ENCODE measurements around the gene UBE2V1.
"Not testable (repeated sequence)": the region's sequence is repeated elsewhere in the genome, so short reads cannot be mapped to it uniquely, and the experiment has no call there.

UBE2V1 gene

DNA sequence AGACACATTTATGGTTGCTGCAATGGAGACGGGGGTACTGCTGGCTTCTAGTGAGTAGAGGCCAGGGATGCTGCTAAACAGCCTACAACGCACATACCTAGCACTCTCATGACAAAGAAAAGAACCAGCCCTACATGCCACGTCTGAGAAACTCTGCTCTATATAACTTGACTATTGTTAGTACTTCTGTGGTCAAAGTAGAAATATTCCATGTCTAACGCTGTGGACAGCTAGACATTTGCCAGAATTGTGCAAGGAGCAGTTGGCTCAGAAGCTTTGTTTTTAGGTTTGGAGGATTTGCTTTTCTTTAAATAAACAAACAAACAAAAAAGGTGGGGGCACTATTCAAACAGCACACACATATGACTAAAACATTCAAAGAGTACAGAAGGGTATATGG lies 20.5 kb downstream of the UBE2V1 start:
- no peak for DNase-seq

DNA sequence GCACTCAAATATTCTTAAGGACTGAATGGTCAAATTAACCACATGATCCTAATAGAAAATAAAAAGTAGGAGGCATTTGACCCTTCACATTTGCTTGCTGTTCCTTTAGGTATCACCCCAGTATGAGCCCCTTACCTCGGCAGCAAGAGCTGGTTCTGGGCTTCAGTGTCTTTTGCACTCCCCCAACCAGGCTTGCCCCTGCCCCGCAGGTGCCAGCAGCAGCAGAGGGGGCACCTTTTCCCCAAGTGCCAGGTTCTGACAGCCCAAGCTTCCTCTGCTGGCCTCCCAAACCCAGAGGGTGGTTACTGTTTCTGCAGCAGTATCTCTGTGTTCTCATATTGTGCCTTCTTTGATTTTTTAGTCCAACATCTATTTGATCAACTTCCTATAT lies 23.2 kb downstream of the UBE2V1 start:
- no peak for DNase-seq

GRCh38 chr20:50089140-50089786 lies 23.7 kb downstream of the UBE2V1 start:
- DNase-seq: no peak

DNA sequence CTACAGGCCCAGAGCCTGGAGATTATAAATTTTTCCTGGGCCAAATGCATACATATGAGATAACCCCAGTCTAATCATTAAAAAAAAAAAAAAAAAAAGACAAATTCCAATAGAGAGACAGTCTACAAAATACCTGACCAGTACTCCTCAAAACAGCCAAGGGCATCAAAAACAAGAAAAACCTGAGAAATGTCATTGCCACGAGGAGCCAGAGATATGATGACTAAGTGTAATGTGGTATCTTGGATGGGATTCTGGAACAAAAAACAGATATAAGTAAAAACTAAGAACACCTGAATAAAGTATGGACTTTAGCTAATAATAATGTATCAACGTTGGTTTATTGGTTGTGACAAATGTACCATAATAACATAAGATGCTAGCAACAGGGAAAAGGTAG lies 24.9 kb downstream of the UBE2V1 start:
- no peak for DNase-seq

DNA sequence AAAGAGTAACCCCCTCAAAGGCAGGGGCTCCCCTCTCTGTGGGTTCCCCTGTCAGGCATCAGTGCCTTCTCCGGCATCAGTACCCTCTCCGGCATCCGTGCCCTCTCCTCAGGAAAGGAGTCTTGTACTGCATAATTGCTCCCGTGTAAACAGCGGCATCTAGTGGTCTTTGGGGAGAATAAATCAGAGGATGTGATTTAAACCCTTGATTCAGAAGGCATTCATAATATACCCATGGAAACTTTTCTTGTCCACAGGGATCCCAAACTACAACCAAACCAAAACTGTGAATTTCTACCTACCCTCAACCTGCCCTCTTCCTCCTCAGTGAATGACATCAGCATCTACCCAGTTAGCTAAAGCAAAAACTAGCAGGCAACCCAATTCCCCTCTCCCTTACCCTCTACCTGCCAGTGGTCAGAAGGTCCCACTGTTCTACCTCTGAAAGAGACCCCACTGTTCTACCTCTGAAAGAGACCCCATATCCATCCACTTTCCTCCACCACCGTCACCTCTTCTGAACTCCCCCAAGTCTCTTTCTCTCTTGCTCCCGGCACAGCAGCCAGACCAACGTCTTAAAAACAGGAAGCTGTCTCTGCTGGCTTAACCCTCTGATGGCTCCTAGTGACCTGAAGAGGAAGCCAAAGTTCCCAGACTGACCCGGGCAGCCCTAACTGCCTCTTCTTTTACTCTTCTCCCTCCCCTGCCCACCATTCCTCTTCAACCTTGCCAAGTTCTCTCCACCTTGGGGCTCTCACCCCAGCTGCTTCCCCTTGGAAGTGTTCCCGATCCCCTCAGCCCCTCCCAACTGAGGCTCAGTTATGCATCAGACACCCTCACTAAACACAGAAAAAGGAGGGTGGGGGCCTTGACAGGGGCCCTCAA lies 27.2 kb downstream of the UBE2V1 start:
- DNase-seq: peak; percentile 40 to 69

DNA sequence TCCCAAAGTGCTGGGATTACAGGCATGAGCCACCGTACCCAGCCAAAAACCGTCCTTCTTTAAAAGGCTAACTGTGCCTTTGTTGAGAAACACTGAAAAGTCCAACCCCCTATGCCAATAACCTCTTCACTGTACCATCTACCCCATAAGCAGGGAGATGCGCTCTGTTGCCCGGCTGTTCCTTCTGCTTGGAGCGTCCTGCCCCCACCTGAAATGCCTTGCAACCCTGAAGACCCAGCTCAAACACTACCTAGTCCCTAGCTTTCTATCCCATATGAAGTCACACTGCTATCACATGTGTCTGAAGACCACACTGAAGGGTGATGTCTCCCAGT lies 27.8 kb downstream of the UBE2V1 start:
- no peak for DNase-seq

DNA sequence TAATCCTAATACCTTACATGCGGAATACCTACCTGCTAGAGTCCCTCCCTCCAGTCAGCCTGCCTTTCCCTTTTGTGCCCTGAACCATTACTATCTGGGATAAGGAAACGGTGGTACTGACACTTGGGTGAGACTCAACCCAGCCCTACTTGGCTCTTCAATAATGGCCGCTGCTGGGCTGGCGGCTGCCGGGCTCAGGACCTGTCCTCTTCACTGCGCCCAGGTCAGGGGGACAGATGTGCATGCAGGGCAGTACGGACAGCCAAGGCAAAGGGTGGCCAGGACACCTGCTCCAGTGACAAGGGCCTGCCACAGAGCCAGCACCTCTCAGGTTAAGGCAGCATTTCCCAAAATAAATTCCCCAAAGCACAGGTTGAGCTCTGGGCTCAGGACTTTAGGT lies 29.9 kb downstream of the UBE2V1 start:
- DNase-seq: no peak

- DNase-seq: not testable (repeated sequence)
These were observed 30.9 kb downstream of the UBE2V1 start for GRCh38 chr20:50082056-50082455.

DNA sequence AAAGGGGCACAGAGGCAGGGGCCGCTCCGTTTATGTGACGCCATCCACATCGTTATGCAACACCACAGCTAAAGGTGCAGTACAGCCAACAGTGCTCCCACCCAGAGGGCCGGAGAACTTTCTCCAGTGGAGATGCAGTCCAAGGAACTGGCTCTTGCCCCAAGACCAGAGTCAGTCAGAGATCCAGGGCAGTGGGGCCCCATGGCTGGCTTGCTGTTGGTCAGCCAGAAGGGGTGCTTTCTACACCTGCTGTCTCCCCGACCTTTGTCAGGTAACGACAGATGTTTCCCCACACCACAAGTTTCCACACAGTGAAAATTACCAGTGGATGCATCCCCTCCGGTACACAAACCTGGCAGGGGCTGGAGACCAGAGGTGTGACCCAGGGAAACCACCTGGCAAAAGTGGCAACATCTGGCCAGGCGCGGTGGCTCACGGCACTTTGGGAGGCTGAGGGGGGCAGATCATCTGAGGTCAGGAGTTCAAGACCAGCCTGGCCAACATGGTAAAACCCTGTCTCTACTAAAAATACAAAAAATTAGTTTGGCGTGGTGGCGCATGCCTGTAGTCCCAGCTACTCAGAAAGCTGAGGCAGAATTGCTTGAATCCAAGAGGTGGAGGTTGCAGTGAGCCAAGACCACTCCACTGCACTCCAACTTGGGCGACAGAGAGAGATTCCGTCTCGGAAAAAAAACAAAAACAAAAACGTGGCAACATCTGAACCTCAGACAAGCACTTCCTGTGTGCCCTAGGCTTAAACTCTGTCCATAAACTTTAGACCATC lies 34.9 kb downstream of the UBE2V1 start:
- no peak for DNase-seq

DNA sequence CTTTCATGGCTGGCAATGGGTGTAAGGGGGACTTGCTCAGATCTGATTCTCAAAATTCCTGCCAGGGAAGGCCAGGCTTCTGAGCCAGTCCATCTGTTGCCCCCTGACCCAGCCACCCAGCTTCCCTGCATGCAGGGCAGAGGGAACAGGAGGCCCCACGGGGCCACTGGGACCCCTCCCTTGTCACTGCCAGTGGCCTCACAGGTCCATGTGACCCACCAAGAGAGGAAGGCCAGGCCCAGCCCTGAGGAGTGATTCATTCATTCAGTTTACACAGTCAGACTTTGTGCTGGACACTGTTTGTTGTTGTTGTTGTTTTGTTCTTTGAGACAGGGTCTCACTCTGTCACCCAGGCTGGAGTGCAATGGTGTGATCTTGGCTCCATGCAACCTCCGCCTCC lies 39.5 kb downstream of the UBE2V1 start:
- DNase-seq: no peak

- peak; percentile 58 to 67 for DNase-seq
These were observed 41.7 kb downstream of the UBE2V1 start for GRCh38 chr20:50071039-50071888.

DNA sequence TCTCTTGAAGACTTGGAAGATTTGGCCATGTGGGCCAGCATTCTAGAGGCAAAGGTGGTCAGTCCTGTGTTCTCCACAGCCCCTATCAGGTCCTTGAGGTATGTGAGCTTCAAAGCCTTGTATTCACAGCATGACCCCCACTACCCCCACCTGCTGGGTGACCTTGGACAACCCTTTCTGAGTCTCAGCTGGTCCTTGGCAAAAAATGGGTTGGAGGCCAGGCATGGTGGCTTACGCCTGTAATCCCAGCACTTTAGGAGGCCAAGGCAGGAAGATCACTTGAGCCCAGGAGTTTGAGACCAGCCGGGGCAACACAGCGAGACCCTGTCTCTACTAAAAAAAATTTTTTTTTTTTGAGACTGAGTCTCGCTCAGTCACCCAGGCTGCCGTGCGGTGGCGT lies 42.6 kb downstream of the UBE2V1 start:
- DNase-seq: no peak

- DNase-seq: no peak
These were observed 44.8 kb downstream of the UBE2V1 start for GRCh38 chr20:50068041-50068651.

GRCh38 chr20:50067461-50067860 lies 45.5 kb downstream of the UBE2V1 start:
- no peak for DNase-seq

- no peak for DNase-seq
These were observed 45.9 kb downstream of the UBE2V1 start for GRCh38 chr20:50067018-50067417.

- DNase-seq: no peak
These were observed 46.7 kb downstream of the UBE2V1 start for GRCh38 chr20:50066161-50066834.

GRCh38 chr20:50065325-50065615 lies 47.7 kb downstream of the UBE2V1 start:
- no peak for DNase-seq

- DNase-seq: not testable (repeated sequence)
These were observed 49.2 kb downstream of the UBE2V1 start for GRCh38 chr20:50063763-50064162.

- DNase-seq: no peak
These were observed 50.7 kb downstream of the UBE2V1 start for GRCh38 chr20:50062006-50062838.

DNA sequence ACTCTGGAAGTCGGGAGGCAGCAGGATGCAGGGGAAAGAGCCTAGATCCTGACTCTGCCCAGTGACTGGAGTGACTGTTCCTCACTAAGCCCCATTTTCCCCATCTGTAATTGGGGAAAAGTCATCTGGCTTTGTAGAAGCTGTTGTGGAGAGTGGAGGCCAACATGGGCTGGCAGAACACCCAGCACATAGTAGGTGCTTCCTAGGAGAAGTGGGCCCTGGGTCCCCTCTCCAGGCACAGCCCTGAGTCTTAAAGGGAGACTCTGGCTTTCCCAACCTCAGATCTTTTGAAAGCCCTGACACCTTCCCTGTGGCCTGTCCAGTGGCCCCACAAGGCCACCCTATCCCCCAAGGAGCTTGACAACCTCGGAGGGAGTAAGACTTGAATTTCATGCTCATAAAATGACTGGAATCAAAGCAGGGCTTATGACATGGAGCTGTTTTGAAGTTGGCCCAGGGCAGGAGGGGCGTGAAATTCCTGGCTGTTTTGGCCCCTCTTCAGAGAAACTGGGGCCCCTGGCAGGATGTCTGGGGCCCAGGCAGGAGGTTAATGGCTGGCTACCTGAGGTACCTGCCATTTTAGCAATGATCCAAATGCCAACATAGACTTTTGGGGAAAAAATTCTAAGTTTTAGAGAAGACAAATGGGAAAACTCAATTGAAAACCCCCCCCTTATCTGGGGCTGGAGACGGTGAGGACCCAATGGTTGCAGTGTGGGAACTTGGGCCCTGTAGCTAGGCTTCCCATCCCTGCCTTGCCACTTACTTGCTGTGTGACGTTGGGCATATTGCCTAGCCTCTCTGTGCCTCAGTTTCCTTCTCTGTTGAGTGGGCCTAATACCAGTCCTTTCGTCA lies 51.6 kb downstream of the UBE2V1 start:
- no peak for DNase-seq

Data from SHP77 (cell line).